Vagina (tissue), 2 donors: ENCODE data around the gene EPB41. TPM values are rescaled to one million over a fixed set of nuclear protein-coding genes. Genes with fewer than 3 reads are reported as not detected.
"Not testable (repeated sequence)": the region's sequence is repeated elsewhere in the genome, so short reads cannot be mapped to it uniquely, and the experiment has no call there.

Source experiments
- DNase-seq, 2 donors: peaks; one replicate each; pipeline ENCODE4 v3.0.0-alpha.2; 2017; ENCODE audit errors: extremely low spot score in 2 of 2
- H3K27ac ChIP-seq: fragments of 200-600 bp; sonication (generic); one replicate; pipeline ENCODE4 v1.5.1; 2019
- H3K27me3 ChIP-seq: fragments of 200-600 bp; sonication (generic); one replicate; pipeline ENCODE4 v1.5.1; 2019
- H3K36me3 ChIP-seq, 2 donors: fragments of 200-600 bp; sonication (generic); one replicate each; pipeline ENCODE4 v1.5.1; 2017 to 2019
- H3K4me1 ChIP-seq: fragments of 200-600 bp; sonication (generic); one replicate; pipeline ENCODE4 v1.5.1; 2019
- H3K4me3 ChIP-seq, 2 donors: fragments of 200-600 bp; sonication (generic); 1 replicate in 1 of 2; 2 replicates in 1 of 2; pipeline ENCODE4 v1.5.1; 2016 to 2019
- H3K9me3 ChIP-seq: fragments of 200-600 bp; sonication (generic); one replicate; pipeline ENCODE4 v1.5.1; 2019
- CTCF ChIP-seq, 3 experiments: fragments of 450-650 bp in 2 of 3; fragments of 200-600 bp in 1 of 3; sonication (generic) in 1 of 3; IDR thresholded peaks; one replicate each; pipeline ENCODE4 v1.5.1; 2017 to 2019; ENCODE audit warnings: antibody characterized with exemption in 3 of 3, mild to moderate bottlenecking in 2 of 3, moderate library complexity in 2 of 3
- POLR2A ChIP-seq, 2 donors: fragments of 450-650 bp; IDR thresholded peaks; one replicate each; pipeline ENCODE4 v1.6.1; 2017; ENCODE audit warnings: antibody characterized with exemption in 2 of 2, mild to moderate bottlenecking in 2 of 2, moderate library complexity in 2 of 2
- POLR2AphosphoS5 ChIP-seq, 2 donors: sonication (generic); formaldehyde crosslinking; IDR thresholded peaks; one replicate each; pipeline ENCODE4 v1.9.0; 2017; ENCODE audit warnings: antibody characterized with exemption in 2 of 2, mild to moderate bottlenecking in 2 of 2, low read depth in 1 of 2; ENCODE audit not compliant: insufficient read depth in 1 of 2
- intact Hi-C: fragments of 100-400 bp; cut with DNase I; formaldehyde crosslinking; loops from one replicate; pipeline ENCODE4 v1.15.1; 2023
- total RNA-seq: library from RNA; depleted of rRNA; stranded (reverse); fragments of >200 nt; gene quantifications from one replicate; pipeline ENCODE4 v1.2.3, GENCODE V29; 2016

Gene EPB41
- total RNA-seq, 1 donor from 2014 or later, result 39.8 TPM

- Histone ChIP-seq H3K27me3 (no peaks in the 10 kb centered on the region), H3K36me3 (no peaks in the 10 kb centered on the region), H3K27ac (no peak overlapping the region), H3K9me3 (no peaks in the 10 kb centered on the region), H3K4me3 (no peak overlapping the region), H3K4me1 (no peaks in the 10 kb centered on the region)
- intact Hi-C loops, result loop anchor here (10.0 kb wide), 1 partner anchor 248 kb away; no protein-coding TSS in a partner anchor
- TF ChIP-seq CTCF (IDR thresholded peaks at IDR 0.05), result no peak
- TF ChIP-seq POLR2AphosphoS5 (IDR thresholded peaks at IDR 0.05; ENCODE audit: insufficient read depth in 1 of 2, low read depth in 1 of 2), result no peak
- no peak for TF ChIP-seq POLR2A (IDR thresholded peaks at IDR 0.05)
- no peak for DNase-seq
These were observed 118.5 kb downstream of the EPB41 start for GRCh38 chr1:29032841-29033240.

DNA sequence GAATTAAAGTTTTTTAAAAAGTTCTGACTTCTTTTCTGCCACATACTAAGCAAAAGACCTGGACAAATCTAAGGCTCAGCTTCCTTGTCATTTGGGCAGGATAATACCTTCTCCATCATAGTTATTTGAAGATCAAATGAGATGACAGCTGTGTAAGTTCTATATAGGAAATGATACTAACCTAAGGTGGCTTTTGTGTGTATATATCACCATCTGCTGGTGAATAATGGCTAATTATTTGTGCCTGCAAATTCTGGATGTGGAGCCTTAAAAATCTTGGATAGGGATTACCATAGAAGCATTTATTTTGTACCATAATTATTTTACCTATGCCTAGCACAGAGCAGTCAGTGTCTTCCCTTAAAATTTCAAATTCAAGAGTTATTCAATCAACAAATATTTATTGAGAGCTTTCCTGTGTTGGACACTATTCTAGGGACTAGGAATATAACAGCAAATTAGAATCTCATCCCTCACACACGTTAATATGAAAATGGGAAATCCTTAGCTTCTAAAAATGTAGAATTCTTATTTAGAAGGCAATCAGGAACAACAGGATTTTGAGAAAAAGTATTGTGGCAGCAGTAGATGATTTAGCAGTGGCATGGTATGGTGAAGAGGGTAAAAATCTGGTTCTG, 119.6 kb downstream of the EPB41 start:
- no peak for DNase-seq

GRCh38 chr1:29043274-29043965, 129.1 kb downstream of the EPB41 start:
- Histone ChIP-seq H3K27me3 (no peaks in the 10 kb centered on the region), H3K36me3 (no peaks in the 10 kb centered on the region), H3K27ac (no peak overlapping the region), H3K4me3 (no peak overlapping the region), H3K9me3 (no peaks in the 10 kb centered on the region), H3K4me1 (no peaks in the 10 kb centered on the region)
- DNase-seq, result no peak
- no peak for TF ChIP-seq POLR2A (IDR thresholded peaks at IDR 0.05)
- intact Hi-C loops, result loop anchor here (5.0 to 10.0 kb wide), 2 partner anchors 79 to 161 kb away; partner anchors contain the start of gene TMEM200B

More for the DNA sequence above, 119.6 kb downstream of the EPB41 start:
- Histone ChIP-seq H3K9me3 (no peaks in the 10 kb centered on the region), H3K4me3 (no peak overlapping the region), H3K27me3 (no peaks in the 10 kb centered on the region), H3K27ac (no peak overlapping the region), H3K36me3 (no peaks in the 10 kb centered on the region), H3K4me1 (no peaks in the 10 kb centered on the region)
- intact Hi-C loops, result loop anchor here (10.0 kb wide), 1 partner anchor 249 kb away; no protein-coding TSS in a partner anchor
- TF ChIP-seq POLR2AphosphoS5 (IDR thresholded peaks at IDR 0.05; ENCODE audit: insufficient read depth in 1 of 2, low read depth in 1 of 2) (peak in 1 of 2 donors; percentile 34), CTCF (IDR thresholded peaks at IDR 0.05) (peak; percentile 54 to 76 (median 57)), POLR2A (IDR thresholded peaks at IDR 0.05) (no peak)

GRCh38 chr1:29044010-29044409, 129.6 kb downstream of the EPB41 start:
- intact Hi-C loops, result loop anchor here (5.0 to 10.0 kb wide), 2 partner anchors 78 to 161 kb away; partner anchors contain the start of gene TMEM200B
- Histone ChIP-seq H3K4me3 (no peak overlapping the region), H3K27me3 (no peaks in the 10 kb centered on the region), H3K9me3 (no peaks in the 10 kb centered on the region), H3K4me1 (no peaks in the 10 kb centered on the region), H3K27ac (no peak overlapping the region), H3K36me3 (no peaks in the 10 kb centered on the region)
- no peak for TF ChIP-seq POLR2AphosphoS5 (IDR thresholded peaks at IDR 0.05; ENCODE audit: insufficient read depth in 1 of 2, low read depth in 1 of 2)
- no peak for TF ChIP-seq POLR2A (IDR thresholded peaks at IDR 0.05)
- no peak for TF ChIP-seq CTCF (IDR thresholded peaks at IDR 0.05)
- DNase-seq, result no peak

- H3K4me1 ChIP-seq, DNase-seq, H3K27me3 ChIP-seq, H3K36me3 ChIP-seq, H3K27ac ChIP-seq, H3K4me3 ChIP-seq, H3K9me3 ChIP-seq: not testable (repeated sequence)
- intact Hi-C loops, result loop anchor here (10.0 kb wide), 1 partner anchor 159 kb away; no protein-coding TSS in a partner anchor
These were observed 131.3 kb downstream of the EPB41 start for GRCh38 chr1:29045663-29046062.

DNA sequence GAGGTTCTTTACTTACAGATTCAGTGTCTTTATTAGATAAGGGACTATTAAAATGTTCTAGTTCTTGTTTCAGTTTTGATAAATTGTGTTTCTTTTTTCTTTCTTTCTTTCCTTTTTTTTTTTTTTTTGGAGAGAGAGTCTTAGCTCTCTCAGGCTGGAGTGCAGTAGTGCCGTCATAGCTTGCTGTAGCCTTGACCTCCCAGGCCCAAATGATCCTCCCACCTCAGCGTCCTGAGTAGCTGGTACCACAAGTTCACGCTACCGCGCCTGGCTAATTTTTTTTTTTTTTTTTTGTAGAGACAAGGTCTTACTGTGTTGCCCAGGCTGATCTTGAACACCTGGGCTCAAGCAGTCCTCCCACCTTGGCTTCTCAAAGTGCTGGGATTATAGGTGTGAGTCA, 132.8 kb downstream of the EPB41 start:
- no peaks in the 10 kb centered on the region for H3K9me3 ChIP-seq
- H3K27me3 ChIP-seq, result no peaks in the 10 kb centered on the region
- no peak overlapping the region for H3K4me3 ChIP-seq
- H3K27ac ChIP-seq, result no peak overlapping the region
- TF ChIP-seq CTCF (IDR thresholded peaks at IDR 0.05), result no peak
- no peak for TF ChIP-seq POLR2A (IDR thresholded peaks at IDR 0.05)
- intact Hi-C loops, result loop anchor here (10.0 kb wide), 1 partner anchor 158 kb away; no protein-coding TSS in a partner anchor
- no peak for DNase-seq
- no peaks in the 10 kb centered on the region for H3K4me1 ChIP-seq
- no peaks in the 10 kb centered on the region for H3K36me3 ChIP-seq
